HPDE6-E6E7 (cell line): ENCODE data around the gene ZNF74.
A peak's percentile ranks its signal among the peaks of the same experiment; 100 is the strongest.
"Not testable (repeated sequence)": the region's sequence is repeated elsewhere in the genome, so short reads cannot be mapped to it uniquely, and the experiment has no call there.

Source experiments
- DNase-seq: peaks from one replicate; pipeline ENCODE4 v3.0.0; 2011; ENCODE audit warnings: missing footprints; ENCODE audit errors: extremely low spot score

The ZNF74 gene

GRCh38 chr22:20393705-20394476, at the start of gene ZNF74:
ZNF74 (plus strand) TSS chr22:20394151; CDS start chr22:20394629, 478 bp downstream.
- peak; percentile 84 for DNase-seq

GRCh38 chr22:20346553-20346952, 47.4 kb upstream of the ZNF74 start:
- not testable (repeated sequence) for DNase-seq

DNA sequence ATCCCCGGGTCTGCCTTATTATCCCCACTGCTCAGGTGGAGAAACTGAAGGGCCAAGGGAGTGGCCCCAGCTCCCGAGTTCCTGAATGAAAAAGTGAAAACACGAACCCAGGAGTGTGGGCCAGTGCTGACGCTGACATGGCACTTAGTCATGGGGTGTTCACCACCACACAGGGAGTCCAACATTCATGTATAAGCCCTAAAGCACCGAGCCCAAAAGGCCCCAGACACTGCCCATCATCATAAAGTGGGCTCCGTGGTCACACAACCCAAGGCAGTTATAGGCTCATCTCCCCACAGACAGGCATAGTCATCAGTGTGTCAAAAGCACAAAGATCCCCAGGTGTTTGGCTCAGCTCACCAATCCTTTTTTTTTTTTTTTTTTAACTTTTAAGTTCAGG, 41.4 kb upstream of the ZNF74 start:
- not testable (repeated sequence) for DNase-seq

GRCh38 chr22:20354238-20354975, 39.5 kb upstream of the ZNF74 start:
- DNase-seq: no peak

DNA sequence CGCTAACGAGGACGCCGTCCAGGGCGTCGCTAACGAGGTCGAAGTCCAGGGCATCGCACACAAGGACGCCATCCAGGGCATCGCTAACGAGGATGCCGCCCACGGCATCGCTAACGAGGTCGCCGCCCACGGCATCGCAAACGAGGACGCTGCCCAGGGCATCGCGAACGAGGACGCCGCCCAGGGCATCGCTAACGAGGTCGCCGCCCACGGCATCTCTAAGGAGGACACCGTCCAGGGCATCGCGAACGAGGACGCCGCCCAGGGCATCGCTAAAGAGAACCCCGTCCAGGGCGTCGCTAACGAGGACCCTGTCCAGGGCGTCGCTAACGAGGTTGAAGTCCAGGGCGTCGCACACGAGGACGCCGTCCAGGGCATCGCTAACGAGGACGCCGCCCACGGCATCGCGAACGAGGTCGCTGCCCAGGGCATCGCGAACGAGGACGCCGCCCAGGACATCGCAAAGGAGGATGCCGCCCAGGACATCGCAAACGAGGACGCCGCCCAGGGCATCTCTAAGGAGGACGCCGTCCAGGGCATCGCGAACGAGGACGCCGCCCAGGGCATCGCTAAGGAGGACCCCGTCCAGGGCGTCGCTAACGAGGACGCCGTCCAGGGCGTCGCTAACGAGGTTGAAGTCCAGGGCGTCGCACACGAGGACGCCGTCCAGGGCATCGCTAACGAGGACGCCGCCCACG, 37.9 kb upstream of the ZNF74 start:
- DNase-seq: not testable (repeated sequence)

- not testable (repeated sequence) for DNase-seq
Observed at GRCh38 chr22:20356906-20357305, 37.0 kb upstream of the ZNF74 start.

DNA sequence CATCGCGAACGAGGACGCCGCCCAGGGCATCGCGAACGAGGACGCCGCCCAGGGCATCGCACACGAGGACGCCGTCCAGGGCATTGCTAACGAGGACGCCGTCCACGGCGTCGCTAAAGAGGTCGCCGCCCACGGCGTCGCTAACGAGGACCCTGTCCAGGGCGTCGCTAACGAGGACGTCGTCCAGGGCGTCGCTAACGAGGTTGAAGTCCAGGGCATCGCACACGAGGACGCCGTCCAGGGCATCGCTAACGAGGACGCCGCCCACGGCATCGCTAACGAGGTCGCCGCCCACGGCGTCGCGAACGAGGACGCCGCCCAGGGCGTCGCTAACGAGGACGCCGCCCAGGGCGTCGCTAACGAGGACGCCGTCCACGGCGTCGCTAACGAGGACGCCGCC, 36.0 kb upstream of the ZNF74 start:
- not testable (repeated sequence) for DNase-seq

- not testable (repeated sequence) for DNase-seq
Observed at GRCh38 chr22:20358503-20359239, 35.3 kb upstream of the ZNF74 start.

DNA sequence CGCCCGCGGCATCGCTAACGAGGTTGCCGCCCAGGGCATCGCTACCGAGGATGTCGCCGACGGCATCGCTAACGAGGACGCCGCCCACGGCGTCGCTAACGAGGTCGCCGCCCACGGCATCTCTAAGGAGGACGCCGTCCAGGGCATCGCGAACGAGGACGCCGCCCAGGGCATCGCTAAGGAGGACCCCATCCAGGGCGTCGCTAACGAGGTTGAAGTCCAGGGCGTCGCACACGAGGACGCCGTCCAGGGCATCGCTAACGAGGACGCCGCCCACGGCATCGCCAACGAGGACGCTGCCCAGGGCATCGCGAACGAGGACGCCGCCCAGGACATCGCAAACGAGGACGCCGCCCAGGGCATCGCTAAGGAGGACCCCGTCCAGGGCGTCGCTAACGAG, 33.7 kb upstream of the ZNF74 start:
- not testable (repeated sequence) for DNase-seq

DNA sequence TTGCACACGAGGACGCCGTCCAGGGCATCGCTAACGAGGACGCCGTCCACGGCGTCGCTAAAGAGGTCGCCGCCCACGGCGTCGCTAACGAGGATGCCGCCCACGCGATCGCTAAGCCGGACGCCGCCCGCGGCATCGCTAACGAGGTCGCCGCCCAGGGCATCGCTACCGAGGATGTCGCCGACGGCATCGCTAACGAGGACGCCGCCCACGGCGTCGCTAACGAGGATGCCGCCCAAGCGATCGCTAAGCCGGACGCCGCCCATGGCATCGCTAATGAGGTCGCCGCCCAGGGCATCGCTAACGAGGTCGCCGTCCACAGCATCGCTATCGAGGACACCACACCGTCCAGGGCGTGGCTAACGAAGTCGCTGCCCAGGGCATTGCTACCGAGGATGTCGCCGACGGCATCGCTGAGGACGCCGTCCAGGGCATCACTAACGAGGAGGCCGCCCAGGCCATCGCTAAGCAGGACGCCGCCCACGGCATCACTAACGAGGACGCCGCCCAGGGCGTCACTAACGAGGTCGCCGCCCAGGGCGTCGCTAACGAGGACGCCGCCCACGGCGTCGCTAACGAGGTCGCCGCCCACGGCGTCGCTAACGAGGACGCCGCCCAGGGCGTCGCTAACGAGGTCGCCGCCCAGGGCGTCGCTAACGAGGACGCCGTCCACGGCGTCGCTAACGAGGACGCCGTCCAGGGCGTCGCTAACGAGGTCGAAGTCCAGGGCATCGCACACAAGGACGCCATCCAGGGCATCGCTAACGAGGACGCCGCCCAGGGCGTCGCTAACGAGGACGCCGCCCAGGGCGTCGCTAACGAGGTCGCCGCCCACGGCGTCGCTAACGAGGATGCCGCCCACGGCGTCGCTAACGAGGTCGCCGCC, 32.8 kb upstream of the ZNF74 start:
- DNase-seq: not testable (repeated sequence)

GRCh38 chr22:20361752-20362229, 32.2 kb upstream of the ZNF74 start:
- DNase-seq: not testable (repeated sequence)

DNA sequence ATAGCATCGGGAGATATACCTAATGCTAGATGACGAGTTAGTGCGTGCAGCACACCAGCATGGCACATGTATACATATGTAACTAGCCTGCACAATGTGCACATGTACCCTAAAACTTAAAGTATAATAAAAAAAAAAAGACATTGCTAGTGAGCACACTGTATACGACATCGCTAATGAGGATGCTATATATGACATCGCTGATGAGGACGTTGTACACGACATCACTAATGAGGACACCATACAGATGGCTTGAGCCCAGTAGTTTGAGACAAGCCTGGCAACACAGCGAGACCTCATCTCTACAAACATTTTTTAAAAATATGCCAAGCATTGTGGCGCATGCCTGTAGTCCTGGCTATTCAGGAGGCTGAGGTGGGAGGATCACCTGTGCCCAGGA, 31.5 kb upstream of the ZNF74 start:
- DNase-seq: not testable (repeated sequence)

DNA sequence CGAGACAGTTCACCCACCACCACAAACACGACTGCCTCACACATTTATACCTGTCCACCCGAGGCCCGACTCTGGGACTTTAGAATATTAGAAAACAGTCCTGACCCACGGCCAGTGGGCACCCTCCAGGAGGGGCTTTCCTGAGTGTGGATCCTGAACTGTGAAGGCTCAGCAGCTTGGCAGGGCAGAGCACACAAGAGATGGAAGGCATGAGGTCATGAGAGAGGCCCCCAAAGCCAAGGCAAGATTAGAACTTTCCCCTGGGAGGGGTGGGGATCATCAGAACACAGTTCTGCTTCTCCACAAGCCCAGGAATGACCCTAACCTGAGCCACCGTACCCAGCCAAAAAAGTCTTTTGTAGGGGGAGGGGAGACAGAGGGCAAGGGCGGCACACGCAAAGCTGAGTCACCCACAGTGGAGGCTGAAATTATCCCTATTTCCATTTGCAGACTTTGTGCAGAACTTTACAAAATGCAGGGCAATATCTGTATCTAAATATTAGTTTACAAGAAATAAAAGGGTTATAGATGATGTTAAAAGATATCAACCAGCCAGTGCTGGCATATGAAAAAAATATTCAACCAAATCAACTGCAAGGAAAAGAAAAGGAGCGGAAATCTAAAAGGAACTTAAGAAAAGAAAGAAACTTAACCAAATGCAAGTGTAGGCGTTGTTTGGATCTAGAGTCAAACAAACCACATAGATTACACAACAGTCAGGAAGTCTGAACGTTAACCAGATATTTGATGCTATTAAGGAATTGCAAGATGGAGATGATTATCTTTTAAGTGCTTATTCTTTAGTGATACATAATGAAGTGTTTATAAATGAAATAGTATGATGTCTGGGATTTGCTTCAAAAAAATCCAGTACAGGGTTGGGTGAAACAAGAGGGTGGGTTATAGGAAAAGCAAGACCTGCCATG, 29.4 kb upstream of the ZNF74 start:
- not testable (repeated sequence) for DNase-seq

GRCh38 chr22:20366841-20367240, 27.1 kb upstream of the ZNF74 start:
- not testable (repeated sequence) for DNase-seq

DNA sequence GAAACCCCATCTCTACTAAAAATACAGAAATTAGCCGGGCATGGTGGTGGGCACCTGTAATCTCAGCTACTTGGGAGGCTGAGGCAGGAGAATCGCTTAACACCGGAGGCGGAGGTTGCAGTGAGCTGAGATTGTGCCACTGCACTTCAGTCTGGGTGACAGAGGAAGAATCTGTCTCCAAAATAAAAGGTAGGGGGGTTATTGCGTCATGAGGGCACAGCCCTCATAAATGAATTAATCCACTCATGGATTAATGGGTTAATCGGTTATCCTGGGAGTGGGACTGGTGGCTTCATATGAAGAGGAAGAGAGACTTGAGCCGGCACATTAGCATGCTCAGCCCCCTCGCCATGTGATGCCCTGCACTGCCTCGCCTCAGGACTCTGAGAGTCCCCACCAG, 25.1 kb upstream of the ZNF74 start:
- DNase-seq: not testable (repeated sequence)

- DNase-seq: not testable (repeated sequence)
Observed at GRCh38 chr22:20371687-20372086, 22.3 kb upstream of the ZNF74 start.

GRCh38 chr22:20372406-20372854, 21.5 kb upstream of the ZNF74 start:
- DNase-seq: not testable (repeated sequence)

DNA sequence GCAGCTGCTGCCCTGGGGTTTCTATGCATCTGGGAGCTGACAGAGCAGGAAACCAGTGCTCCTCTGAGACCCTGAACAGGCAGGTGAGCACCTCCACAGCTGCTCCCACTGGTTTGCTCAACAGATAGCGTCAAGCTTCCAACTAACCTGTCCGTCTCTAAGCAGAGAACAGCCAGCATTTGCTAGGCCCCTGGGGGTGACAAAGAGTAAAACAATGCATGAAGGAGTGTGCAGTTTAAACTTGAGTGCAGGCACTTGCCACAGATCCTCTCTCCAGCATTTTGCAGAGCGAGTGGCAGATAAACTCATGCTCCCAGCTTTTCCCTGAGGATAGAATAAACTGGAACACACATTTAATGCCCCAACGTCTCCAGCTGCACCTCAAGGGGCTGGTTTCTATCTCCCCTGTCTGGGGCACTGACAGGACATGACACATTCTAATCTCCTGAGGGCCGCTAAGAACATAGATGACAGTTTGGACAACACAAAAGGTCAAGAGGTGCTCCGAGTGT, 20.7 kb upstream of the ZNF74 start:
- DNase-seq: not testable (repeated sequence)

DNA sequence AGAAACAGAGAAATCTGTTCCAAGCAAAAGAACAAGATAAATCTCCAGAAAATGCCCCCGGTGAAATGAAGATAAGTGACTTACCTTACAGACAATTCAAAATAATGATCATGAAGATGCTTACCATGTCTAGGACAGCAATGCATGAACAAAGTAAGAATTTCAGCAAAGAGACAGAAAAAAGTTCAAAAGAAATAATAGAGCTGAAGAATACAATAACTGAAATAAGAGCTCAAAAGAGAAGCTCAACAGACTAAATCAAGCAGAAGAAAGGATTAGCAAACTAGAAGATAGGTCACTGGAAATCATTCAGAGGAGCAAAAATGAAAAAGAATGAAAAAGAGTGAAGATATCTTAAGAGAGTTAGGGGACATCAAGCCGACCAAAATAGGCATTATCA, 19.8 kb upstream of the ZNF74 start:
- not testable (repeated sequence) for DNase-seq
